ENCODE results near the gene YBX2.
A peak's percentile ranks its signal among the peaks of the same experiment; 100 is the strongest.

The YBX2 gene

GRCh38 chr17:7242717-7243452 lies 51.6 kb downstream of the YBX2 start (continued):
- TF ChIP-seq, protein P1, sequence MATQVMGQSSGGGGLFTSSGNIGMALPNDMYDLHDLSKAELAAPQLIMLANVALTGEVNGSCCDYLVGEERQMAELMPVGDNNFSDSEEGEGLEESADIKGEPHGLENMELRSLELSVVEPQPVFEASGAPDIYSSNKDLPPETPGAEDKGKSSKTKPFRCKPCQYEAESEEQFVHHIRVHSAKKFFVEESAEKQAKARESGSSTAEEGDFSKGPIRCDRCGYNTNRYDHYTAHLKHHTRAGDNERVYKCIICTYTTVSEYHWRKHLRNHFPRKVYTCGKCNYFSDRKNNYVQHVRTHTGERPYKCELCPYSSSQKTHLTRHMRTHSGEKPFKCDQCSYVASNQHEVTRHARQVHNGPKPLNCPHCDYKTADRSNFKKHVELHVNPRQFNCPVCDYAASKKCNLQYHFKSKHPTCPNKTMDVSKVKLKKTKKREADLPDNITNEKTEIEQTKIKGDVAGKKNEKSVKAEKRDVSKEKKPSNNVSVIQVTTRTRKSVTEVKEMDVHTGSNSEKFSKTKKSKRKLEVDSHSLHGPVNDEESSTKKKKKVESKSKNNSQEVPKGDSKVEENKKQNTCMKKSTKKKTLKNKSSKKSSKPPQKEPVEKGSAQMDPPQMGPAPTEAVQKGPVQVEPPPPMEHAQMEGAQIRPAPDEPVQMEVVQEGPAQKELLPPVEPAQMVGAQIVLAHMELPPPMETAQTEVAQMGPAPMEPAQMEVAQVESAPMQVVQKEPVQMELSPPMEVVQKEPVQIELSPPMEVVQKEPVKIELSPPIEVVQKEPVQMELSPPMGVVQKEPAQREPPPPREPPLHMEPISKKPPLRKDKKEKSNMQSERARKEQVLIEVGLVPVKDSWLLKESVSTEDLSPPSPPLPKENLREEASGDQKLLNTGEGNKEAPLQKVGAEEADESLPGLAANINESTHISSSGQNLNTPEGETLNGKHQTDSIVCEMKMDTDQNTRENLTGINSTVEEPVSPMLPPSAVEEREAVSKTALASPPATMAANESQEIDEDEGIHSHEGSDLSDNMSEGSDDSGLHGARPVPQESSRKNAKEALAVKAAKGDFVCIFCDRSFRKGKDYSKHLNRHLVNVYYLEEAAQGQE (tag by site-specific recombination; IDR thresholded peaks at IDR 0.05), result peak; percentile 50; the same call in 1 of the 2 replicates
- peak; percentile 95 for TF ChIP-seq KLF1 (tag by site-specific recombination; IDR thresholded peaks at IDR 0.05)
- TF ChIP-seq, protein P2, sequence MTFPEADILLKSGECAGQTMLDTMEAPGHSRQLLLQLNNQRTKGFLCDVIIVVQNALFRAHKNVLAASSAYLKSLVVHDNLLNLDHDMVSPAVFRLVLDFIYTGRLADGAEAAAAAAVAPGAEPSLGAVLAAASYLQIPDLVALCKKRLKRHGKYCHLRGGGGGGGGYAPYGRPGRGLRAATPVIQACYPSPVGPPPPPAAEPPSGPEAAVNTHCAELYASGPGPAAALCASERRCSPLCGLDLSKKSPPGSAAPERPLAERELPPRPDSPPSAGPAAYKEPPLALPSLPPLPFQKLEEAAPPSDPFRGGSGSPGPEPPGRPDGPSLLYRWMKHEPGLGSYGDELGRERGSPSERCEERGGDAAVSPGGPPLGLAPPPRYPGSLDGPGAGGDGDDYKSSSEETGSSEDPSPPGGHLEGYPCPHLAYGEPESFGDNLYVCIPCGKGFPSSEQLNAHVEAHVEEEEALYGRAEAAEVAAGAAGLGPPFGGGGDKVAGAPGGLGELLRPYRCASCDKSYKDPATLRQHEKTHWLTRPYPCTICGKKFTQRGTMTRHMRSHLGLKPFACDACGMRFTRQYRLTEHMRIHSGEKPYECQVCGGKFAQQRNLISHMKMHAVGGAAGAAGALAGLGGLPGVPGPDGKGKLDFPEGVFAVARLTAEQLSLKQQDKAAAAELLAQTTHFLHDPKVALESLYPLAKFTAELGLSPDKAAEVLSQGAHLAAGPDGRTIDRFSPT (tag by site-specific recombination; IDR thresholded peaks at IDR 0.05), result peak; percentile 94
- TF ChIP-seq INSM2 (tag by site-specific recombination; IDR thresholded peaks at IDR 0.05), result peak; percentile 97
- TF ChIP-seq ZNF488 (tag by site-specific recombination; IDR thresholded peaks at IDR 0.05), result peak; percentile 62; the same call in 1 of the 2 replicates
- TF ChIP-seq ZNF473 (tag by site-specific recombination; IDR thresholded peaks at IDR 0.05), result no peak
- peak; percentile 89 for TF ChIP-seq EGR2 (tag by site-specific recombination; IDR thresholded peaks at IDR 0.05; ENCODE audit: low read depth)
- no peak for TF ChIP-seq ZNF510 (tag by site-specific recombination; IDR thresholded peaks at IDR 0.05; ENCODE audit: insufficient replicate concordance)
- TF ChIP-seq, protein P3, sequence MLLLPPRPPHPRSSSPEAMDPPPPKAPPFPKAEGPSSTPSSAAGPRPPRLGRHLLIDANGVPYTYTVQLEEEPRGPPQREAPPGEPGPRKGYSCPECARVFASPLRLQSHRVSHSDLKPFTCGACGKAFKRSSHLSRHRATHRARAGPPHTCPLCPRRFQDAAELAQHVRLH (tag by site-specific recombination; IDR thresholded peaks at IDR 0.05), result peak; percentile 99
- TF ChIP-seq ZNF214 (tag by site-specific recombination; IDR thresholded peaks at IDR 0.05; ENCODE audit: borderline replicate concordance), result no peak
- TF ChIP-seq ZNF324 (tag by site-specific recombination; IDR thresholded peaks at IDR 0.05), result peak; percentile 97
- peak; percentile 88 for TF ChIP-seq ZSCAN23 (tag by site-specific recombination; IDR thresholded peaks at IDR 0.05)
- TF ChIP-seq ZEB2 (tag by site-specific recombination; IDR thresholded peaks at IDR 0.05), result peak; percentile 98
- TF ChIP-seq BCL11B (tag by site-specific recombination; IDR thresholded peaks at IDR 0.05; ENCODE audit: low read depth), result 0 out of 2 replicates have a peak, but pooled peaks have one; percentile 17
- TF ChIP-seq ZNF558 (tag by site-specific recombination; IDR thresholded peaks at IDR 0.05), result no peak
- TF ChIP-seq ZNF221 (tag by site-specific recombination; IDR thresholded peaks at IDR 0.05; ENCODE audit: borderline replicate concordance), result no peak
- no peak for TF ChIP-seq ZNF830 (tag by site-specific recombination; IDR thresholded peaks at IDR 0.05; ENCODE audit: low read depth)
- peak; percentile 78 for TF ChIP-seq ZNF341 (tag by site-specific recombination; IDR thresholded peaks at IDR 0.05; ENCODE audit: low read depth)
- peak; percentile 86 for TF ChIP-seq ZFP69B (tag by site-specific recombination; IDR thresholded peaks at IDR 0.05)
- TF ChIP-seq ZNF239 (tag by site-specific recombination; IDR thresholded peaks at IDR 0.05), result 0 out of 2 replicates have a peak, but pooled peaks have one; percentile 62
- TF ChIP-seq, protein P4, sequence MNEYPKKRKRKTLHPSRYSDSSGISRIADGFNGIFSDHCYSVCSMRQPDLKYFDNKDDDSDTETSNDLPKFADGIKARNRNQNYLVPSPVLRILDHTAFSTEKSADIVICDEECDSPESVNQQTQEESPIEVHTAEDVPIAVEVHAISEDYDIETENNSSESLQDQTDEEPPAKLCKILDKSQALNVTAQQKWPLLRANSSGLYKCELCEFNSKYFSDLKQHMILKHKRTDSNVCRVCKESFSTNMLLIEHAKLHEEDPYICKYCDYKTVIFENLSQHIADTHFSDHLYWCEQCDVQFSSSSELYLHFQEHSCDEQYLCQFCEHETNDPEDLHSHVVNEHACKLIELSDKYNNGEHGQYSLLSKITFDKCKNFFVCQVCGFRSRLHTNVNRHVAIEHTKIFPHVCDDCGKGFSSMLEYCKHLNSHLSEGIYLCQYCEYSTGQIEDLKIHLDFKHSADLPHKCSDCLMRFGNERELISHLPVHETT (tag by site-specific recombination; IDR thresholded peaks at IDR 0.05), result peak; percentile 98
- TF ChIP-seq KLF8 (tag by site-specific recombination; IDR thresholded peaks at IDR 0.05), result peak; percentile 100
- TF ChIP-seq ZBTB48 (tag by site-specific recombination; IDR thresholded peaks at IDR 0.05), result peak; percentile 74
- peak; percentile 61; the same call in 1 of the 2 replicates for TF ChIP-seq PRDM10 (tag by site-specific recombination; IDR thresholded peaks at IDR 0.05)
- no peak for TF ChIP-seq ZNF157 (tag by site-specific recombination; IDR thresholded peaks at IDR 0.05)

All from HEK293 (cell line).